SHP77 (cell line): ENCODE measurements around the gene PXMP2.
"Not testable (repeated sequence)": the region's sequence is repeated elsewhere in the genome, so short reads cannot be mapped to it uniquely, and the experiment has no call there.

Experiments
- DNase-seq, 2 experiments: peaks; one replicate each; lab custom pipeline; 2025; lab: John Stamatoyannopoulos, UW

PXMP2 gene

GRCh38 chr12:132660052-132660451 is 27.3 kb upstream of the PXMP2 start:
- no peak for DNase-seq

DNA sequence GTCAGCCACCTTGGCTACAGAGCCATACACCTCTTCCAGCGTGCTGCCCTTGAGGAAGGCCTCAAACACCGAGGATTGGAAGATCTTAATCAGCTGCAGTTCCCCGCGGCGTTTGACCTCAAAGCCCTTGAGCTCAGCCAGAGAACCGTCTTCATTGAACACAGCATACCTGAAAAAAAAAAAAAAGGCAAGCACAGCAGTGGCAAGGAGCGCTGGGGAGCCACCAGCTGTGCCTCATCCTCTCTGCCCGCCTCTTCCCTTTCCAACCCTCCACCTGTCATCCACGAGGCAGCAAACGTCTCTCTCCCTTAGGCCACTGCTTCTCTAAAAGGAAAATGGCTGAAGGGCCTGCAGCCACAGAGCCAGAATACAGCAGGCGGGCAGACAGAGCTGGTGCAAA is 26.4 kb upstream of the PXMP2 start:
- DNase-seq = no peak

GRCh38 chr12:132661972-132662371 is 25.4 kb upstream of the PXMP2 start:
- no peak for DNase-seq

DNA sequence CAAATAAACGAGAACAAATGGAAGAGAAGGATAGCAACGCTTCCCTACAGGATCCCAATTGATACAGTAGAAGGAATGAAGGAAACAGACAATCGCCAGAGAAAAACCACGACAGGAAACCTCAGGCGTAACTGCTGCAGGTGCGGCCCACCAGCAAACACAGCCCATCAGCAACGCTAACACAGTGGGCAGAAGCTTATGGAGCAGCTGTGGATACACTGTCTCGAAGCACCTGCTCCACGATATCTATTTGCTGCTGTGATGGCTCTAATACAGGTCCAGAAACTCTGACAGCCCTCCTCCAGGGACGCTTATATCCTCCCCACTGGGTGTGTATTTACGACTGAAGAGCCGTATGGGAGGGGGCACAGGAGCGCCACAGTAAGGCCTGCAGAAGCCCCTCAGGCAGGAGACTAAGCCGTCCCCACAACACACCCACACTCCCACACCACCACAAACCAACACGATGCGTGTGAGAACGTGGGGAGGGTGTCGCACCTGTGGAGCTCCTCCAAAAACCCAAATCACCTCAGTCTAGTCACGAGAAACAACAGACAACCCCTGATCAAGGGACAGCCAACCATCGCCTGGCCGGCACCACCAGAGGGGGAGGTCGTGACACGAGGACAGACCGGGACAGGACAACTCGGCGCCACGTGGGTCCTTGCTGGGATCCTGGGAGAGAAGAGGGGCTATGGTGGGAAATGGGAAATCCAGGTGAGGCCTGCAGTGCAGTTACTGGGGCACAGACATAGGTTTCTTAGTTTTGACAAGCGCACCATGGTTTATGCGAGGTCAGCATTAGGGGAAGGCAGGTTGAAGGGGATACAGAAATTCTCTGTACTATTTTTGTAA is 24.3 kb upstream of the PXMP2 start:
- DNase-seq = no peak

- DNase-seq = no peak
Measured at GRCh38 chr12:132664206-132665148, 22.9 kb upstream of the PXMP2 start.

DNA sequence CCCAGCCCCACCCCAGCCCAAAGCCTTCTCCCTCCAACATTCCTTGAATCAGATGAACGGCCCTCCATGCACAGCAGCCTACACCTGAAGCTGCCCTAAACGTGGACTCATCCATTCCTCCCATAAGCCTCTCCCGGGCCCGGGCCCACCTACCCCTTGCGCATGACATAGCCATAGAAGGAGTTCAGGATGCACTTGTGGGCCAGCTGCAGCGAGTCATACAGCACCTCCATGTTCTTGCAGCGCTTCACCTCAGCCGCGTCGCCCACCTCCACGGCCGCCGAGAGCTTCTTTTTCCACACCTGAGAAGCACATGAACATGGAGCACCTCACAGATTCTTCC is 22.3 kb upstream of the PXMP2 start:
- no peak for DNase-seq

GRCh38 chr12:132665794-132666193 is 21.6 kb upstream of the PXMP2 start:
- no peak for DNase-seq

DNA sequence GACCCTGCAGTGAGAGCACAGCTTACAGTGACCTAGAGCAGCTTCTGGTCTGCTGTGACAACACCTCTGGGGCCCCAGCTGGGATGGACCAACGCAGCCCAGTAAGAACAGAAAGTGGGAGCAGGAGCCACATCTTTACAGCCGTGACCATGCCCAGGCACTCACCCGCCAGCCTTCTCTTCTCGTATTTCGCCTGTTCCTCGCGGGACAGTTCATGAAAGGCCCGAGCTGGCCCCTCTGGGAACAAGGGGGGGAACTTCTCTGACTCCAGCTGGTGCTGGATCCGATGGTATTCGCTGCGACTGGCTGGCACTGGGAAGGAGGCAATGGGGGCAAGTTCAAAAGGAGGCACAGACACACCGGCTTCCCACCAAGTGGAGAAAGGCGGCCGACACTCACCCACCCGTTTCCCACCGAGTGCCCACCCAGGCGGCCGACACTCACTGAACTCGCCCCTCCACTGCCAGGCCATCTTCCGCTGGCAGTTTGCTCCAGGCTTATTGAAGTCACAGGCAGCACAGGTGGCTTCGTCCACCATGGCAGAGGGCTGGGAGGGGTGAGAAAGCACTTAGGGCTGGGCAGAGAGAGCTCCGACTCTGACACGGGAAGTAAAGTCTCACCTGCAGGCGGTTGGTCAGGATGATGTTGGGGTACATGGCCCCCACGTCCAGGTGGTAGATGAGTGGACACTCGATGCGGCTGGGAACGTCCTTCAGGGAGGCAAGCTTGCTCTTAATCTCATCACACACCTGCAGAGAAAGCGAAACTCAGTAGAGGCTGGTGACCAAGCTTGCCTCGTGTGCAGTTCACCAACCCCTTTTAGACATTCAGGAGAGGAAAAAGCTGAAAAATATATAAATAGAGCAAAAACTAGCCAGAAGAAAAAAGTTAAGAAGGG is 18.9 kb upstream of the PXMP2 start:
- DNase-seq = no peak

GRCh38 chr12:132669166-132669879 is 18.1 kb upstream of the PXMP2 start:
- DNase-seq = no peak

DNA sequence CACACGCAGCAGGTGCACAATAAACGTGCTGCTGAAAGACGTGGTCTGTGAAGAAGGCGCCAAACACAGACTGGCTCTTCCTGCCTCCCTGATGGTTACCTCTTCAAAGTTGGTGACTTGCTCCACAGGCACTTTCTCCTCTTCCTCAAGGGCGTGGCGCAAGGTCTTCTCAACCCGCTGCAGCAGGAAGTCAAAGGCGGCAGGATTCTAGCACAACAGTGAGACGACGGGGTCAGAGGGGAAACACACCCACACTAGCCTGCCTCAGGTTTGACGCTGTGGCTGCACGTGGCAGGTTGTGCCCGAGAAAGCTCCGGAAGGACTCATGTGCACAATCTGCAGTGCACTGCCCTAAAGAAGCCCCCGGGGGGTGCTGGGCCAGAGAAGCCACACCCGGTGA is 15.3 kb upstream of the PXMP2 start:
- DNase-seq = no peak

GRCh38 chr12:132672678-132673077 is 14.7 kb upstream of the PXMP2 start:
- DNase-seq = no peak

- DNase-seq = no peak
Measured at GRCh38 chr12:132673288-132674179, 13.9 kb upstream of the PXMP2 start.

DNA sequence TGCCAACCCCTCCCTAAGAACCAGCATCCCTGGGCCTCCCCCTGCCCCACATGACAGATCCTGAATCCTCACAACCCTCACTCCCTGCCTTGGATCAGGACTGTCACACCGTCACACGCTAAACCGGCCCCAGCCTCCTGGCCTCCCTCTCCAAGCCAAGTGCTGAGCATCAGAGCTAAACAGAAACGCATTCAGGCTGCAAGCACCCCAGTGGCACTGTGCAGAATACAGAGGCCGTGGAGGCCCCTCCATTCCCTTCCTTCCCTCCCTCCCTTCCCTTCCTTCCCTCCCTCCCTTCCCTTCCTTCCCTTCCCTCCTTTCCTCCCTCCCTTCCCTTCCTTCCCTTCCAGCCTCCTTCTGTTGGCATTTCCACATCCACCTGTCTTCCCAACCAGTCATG is 12.8 kb upstream of the PXMP2 start:
- no peak for DNase-seq

GRCh38 chr12:132675757-132676432 is 11.5 kb upstream of the PXMP2 start:
- DNase-seq = no peak

DNA sequence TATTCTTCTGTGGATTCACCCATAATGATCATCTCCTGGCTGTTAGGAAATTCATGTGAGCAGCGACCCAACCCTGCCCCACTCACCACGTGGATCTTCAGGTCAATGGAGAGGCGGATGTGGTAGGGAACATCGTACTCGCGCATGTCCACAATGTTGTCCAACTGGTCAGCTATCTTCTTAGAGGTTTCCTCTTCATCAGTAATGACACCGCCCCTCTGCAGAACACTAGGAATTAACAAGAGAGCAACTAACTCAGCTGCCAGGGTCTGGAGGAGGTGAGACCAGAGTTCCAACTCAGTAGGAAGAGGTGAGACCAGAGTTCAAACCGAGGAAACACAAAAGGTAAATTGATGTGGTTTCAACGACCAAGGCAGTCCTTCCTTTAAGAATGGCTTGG is 9.9 kb upstream of the PXMP2 start:
- no peak for DNase-seq

GRCh38 chr12:132685400-132685799 is 2.0 kb upstream of the PXMP2 start:
- DNase-seq = no peak

DNA sequence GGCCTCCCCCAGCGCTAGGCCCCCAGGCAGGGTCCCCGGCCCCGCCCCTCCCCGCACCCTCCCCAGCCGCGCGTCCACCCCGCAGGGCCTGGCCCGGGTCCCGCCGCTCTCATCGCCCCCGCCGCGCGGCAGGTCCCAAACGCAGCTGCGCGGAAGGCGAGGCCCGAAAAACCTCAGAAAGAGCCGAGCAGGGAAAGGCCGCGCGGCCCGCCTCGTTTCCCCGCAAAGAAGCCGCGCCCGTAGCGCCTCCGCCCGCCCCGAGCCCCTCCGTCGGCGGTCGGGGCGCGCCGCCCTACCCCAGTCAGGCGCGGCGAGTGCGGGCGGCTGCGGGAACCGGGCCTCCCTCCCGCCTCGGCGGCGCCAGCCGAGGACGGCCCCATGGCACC is 569 bp upstream of the PXMP2 start:
- DNase-seq = no peak

- no peak for DNase-seq
Measured at GRCh38 chr12:132689227-132689626, 1.8 kb downstream of the PXMP2 start.

GRCh38 chr12:132690112-132690511 is 2.7 kb downstream of the PXMP2 start:
- no peak for DNase-seq

GRCh38 chr12:132692030-132692429 is 4.6 kb downstream of the PXMP2 start:
- not testable (repeated sequence) for DNase-seq
